ENCODE data around the gene EBF4. TPM values are rescaled to one million over a fixed set of nuclear protein-coding genes. Genes with fewer than 3 reads are reported as not detected.
A peak's percentile ranks its signal among the peaks of the same experiment; 100 is the strongest.

Gene EBF4
- total and polyA plus RNA-seq, 7 donors: 0.42 to 1.9 (median 1.2) TPM

DNA sequence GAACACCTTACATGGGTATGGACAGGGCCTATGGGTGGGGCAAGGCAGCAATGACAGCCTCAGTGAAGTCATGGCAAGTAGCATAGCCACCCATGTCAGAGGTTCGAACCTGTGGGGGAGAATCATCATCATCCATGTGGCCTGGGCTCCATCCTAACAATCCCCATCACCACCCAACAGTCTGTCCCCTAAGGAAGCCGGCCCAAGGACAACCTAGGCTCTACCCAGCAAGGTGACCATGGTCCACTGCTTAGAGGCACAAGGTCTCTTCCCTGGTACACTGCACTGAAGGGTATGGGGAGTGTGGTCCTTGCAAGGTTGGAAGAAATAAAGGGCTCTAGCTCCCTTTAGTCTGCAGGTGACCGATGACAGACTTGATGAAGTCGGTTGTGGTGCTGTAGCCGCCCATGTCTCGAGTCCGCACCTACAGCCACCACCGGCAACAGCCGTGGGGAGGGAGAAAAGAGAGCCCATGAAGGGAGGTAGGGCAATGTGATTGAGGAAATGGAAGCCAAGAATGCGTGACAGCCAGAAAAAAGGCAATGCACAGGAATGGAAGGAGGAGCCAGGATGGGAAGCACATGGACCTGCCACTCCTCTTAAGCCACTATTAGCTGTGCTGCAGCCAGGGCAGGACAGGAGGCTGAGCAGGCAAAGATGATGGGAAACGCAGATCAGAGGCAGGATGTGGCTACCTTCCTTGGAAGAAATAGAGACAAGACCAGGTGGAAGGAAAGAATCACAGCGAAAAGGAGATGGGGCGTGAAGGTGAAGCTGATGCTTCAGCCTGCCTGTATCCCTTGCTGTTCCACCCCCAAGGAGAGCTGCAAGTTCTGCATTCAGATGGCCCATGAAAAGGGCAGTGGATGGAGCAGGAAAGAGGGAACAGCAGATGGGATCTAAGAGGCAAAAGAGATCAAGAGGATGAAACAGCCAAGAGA is 33.9 kb upstream of the EBF4 start:
- ATAC-seq (no peak), DNase-seq (no peak)
- H3K4me3 ChIP-seq: no peak overlapping the region
- H3K4me1 ChIP-seq: peaks cover 11% of the 10 kb centered on the region
- no peak overlapping the region for H3K27ac ChIP-seq
- peaks cover 36 to 95% of the 10 kb centered on the region in 2 donors for H3K36me3 ChIP-seq (ENCODE audit: insufficient read depth in 1 of 2, low read depth in 1 of 2)
- WGBS, 3 donors: 65 to 71% (median 66%) methylated on average over 13 of the region's 13 CpGs
- intact Hi-C loops (cut with DNase I): loop anchor here in 1 of 2 donors (10.0 kb wide), 1 partner anchor 184 kb away; the partner anchor contains the start of gene SNRPB
- TF ChIP-seq, protein P1, sequence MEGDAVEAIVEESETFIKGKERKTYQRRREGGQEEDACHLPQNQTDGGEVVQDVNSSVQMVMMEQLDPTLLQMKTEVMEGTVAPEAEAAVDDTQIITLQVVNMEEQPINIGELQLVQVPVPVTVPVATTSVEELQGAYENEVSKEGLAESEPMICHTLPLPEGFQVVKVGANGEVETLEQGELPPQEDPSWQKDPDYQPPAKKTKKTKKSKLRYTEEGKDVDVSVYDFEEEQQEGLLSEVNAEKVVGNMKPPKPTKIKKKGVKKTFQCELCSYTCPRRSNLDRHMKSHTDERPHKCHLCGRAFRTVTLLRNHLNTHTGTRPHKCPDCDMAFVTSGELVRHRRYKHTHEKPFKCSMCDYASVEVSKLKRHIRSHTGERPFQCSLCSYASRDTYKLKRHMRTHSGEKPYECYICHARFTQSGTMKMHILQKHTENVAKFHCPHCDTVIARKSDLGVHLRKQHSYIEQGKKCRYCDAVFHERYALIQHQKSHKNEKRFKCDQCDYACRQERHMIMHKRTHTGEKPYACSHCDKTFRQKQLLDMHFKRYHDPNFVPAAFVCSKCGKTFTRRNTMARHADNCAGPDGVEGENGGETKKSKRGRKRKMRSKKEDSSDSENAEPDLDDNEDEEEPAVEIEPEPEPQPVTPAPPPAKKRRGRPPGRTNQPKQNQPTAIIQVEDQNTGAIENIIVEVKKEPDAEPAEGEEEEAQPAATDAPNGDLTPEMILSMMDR (IDR thresholded peaks at IDR 0.05): no peak
- no peaks in the 10 kb centered on the region for H3K9me3 ChIP-seq
- no peaks in the 10 kb centered on the region for H3K27me3 ChIP-seq (ENCODE audit: insufficient read depth in 3 of 3, low read length in 2 of 3)

GRCh38 chr20:2659547-2659946 is 33.0 kb upstream of the EBF4 start:
- ATAC-seq (no peak), DNase-seq (no peak)
- Histone ChIP-seq H3K4me3 (no peak overlapping the region), H3K36me3 (ENCODE audit: insufficient read depth in 1 of 2, low read depth in 1 of 2) (peaks cover 36 to 86% of the 10 kb centered on the region in 2 donors), H3K27me3 (ENCODE audit: insufficient read depth in 3 of 3, low read length in 2 of 3) (no peaks in the 10 kb centered on the region), H3K4me1 (peaks cover 3% of the 10 kb centered on the region), H3K27ac (no peak overlapping the region), H3K9me3 (no peaks in the 10 kb centered on the region)
- TF ChIP-seq, protein P1 (IDR thresholded peaks at IDR 0.05): no peak
- intact Hi-C loops (cut with DNase I): loop anchor here in 1 of 2 donors (10.0 kb wide), 1 partner anchor 185 kb away; the partner anchor contains the start of gene SNRPB
- 69 to 83% (median 79%) methylated on average over 10 of the region's 10 CpGs for WGBS, 3 donors

GRCh38 chr20:2663364-2663886 is 29.2 kb upstream of the EBF4 start:
- Histone ChIP-seq H3K27ac (peak overlapping the region; percentile 90), H3K27me3 (ENCODE audit: insufficient read depth in 3 of 3, low read length in 2 of 3) (no peaks in the 10 kb centered on the region), H3K9me3 (no peaks in the 10 kb centered on the region), H3K4me3 (peak overlapping the region; percentile 94), H3K36me3 (ENCODE audit: insufficient read depth in 1 of 2, low read depth in 1 of 2) (peaks cover 17 to 48% of the 10 kb centered on the region in 2 donors), H3K4me1 (peaks cover 3% of the 10 kb centered on the region)
- peak in 3 of 4 donors; percentile 3 to 22 (median 13) for ATAC-seq
- DNase-seq: no peak
- TF ChIP-seq, protein P1 (IDR thresholded peaks at IDR 0.05): no peak
- intact Hi-C loops (cut with DNase I): no loop called here
- WGBS, 3 donors: 5 to 8% (median 7%) methylated on average over 13 of the region's 13 CpGs

DNA sequence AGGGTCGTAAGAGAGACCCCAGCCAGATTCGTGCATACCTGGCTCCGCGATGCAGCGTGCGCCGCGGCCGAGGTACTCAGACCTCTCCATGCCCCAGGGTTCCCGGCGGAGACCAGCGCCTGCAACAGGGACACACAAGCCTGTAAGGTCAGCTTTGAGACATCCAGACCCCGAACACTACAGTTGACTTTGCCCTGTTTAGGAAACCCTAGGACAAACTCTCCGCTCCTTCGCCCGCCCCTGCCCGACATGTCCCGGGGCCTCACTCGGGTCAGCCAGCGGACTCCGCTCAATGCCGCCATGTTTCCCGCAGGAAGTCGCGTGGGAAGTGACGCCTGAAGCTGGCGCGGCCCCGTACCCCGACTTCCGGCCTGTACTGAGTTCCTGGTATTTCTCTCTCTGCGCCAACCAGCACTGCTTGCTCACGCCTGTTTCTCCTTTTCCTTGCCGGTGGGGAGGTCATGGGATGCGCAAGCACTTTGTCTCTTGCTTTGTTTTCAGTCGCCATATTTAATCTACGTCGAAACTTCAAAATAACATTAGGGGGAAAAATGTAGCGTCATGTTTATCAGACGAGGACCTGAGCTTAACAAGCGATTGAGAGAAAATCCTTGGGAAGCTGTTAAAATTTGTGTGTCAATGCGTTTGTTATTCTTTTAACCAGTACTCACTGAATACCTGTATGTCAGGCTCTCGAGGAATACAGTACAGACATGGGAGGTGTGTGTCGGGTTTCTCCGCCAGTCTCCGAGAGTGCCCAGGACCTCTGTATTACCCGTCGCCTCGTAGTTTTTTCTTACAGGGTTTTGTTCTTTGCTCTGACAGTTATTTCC is 28.5 kb upstream of the EBF4 start, which contains the start of gene IDH3B:
Gene IDH3B (minus strand): TSS at position 330 of the 833 bp plus-strand sequence. CDS start 28 bp downstream, at position 302.
- Histone ChIP-seq H3K27me3 (ENCODE audit: insufficient read depth in 3 of 3, low read length in 2 of 3) (no peaks in the 10 kb centered on the region), H3K36me3 (ENCODE audit: insufficient read depth in 1 of 2, low read depth in 1 of 2) (peaks cover 17 to 41% of the 10 kb centered on the region in 2 donors), H3K4me3 (peak within 1 kb of the TSS; percentile 94), H3K9me3 (no peaks in the 10 kb centered on the region), H3K27ac (peak within 1 kb of the TSS; percentile 90), H3K4me1 (peaks cover 3% of the 10 kb centered on the region)
- DNase-seq (peak; percentile 94 to 96), ATAC-seq (peak; percentile 98 to 99 (median 98))
- intact Hi-C loops (cut with DNase I): no loop called here
- 3 to 6% (median 4%) methylated on average over 47 to 49 of the region's 49 CpGs for WGBS, 3 donors
- TF ChIP-seq, protein P1 (IDR thresholded peaks at IDR 0.05): no peak
